Right atrium auricular region (tissue), 2 donors: ENCODE data around the gene PIK3C2G. TPM values are rescaled to one million over a fixed set of nuclear protein-coding genes. Genes with fewer than 3 reads are reported as not detected.

Source experiments
- DNase-seq: peaks from one replicate; pipeline ENCODE4 v3.0.0-alpha.2; 2019; ENCODE audit warnings: low spot score
- H3K27ac ChIP-seq, 2 donors: fragments of 200-600 bp; sonication (generic); 1 replicate in 1 of 2; 2 replicates in 1 of 2; pipeline ENCODE4 v1.5.1; 2016 to 2019
- H3K27me3 ChIP-seq, 2 donors: fragments of 200-600 bp; sonication (generic); one replicate each; pipeline versions ENCODE4 v1.5.1 to v1.6.0; 2017 to 2019
- H3K36me3 ChIP-seq: fragments of 200-600 bp; sonication (generic); one replicate; pipeline ENCODE4 v1.5.1; 2016
- H3K4me1 ChIP-seq, 2 donors: fragments of 200-600 bp; sonication (generic); one replicate each; pipeline versions ENCODE4 v1.5.1 to v1.6.0; 2017 to 2019
- H3K4me3 ChIP-seq, 2 donors: fragments of 200-600 bp; sonication (generic); 1 replicate in 1 of 2; 2 replicates in 1 of 2; pipeline ENCODE4 v1.5.1; 2017 to 2019; ENCODE audit warnings: mild to moderate bottlenecking in 1 of 2, moderate library complexity in 1 of 2
- H3K9me3 ChIP-seq, 2 donors: fragments of 200-600 bp; sonication (generic); one replicate each; pipeline ENCODE4 v1.5.1; 2019
- CTCF ChIP-seq, 2 donors: fragments of 200-600 bp; sonication (generic); IDR thresholded peaks; one replicate each; pipeline ENCODE4 v1.5.1; 2019; ENCODE audit warnings: antibody characterized with exemption in 2 of 2
- total RNA-seq, 2 donors: library from RNA; depleted of rRNA; stranded (reverse); fragments of >200 nt; gene quantifications; one replicate each; pipeline ENCODE4 v1.1.0, GENCODE V29; 2016

The PIK3C2G gene
- total RNA-seq, 2 donors from 2014 or later: not detected

DNA sequence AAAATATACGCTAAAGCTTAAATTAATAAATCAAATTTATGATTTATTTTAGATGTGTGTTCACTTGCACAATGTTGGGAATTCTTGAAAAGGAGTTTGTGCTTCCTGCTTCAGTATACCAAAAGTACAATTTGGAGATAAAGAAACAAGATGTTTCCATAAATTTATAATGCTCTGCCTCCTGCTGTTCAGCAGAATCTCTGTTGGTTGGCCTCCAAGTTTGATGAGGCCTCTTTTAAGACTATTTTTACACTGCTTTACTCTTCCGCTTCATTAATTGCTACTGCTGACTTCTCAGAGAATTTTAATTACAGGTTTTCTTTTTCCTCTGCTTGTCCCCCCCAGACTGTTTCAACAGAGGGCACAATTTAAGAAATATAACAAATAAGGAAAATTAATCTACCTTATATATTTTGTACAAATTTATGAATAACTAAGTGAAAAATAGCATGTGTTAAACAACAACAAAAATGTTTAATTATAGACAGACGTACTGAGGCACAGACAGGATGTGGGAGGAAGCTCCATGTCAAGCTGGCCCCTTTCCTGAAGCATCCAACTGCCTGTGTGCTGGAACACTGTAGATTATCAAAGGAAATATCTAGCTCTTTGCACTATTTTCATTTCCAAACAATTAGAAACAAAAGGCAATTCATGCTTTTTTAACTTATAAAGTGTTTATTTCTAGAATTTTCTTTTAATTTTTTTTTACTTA lies 83.9 kb downstream of the PIK3C2G start:
- Histone ChIP-seq H3K36me3 (no peaks in the 10 kb centered on the region), H3K27ac (no peak overlapping the region), H3K9me3 (no peaks in the 10 kb centered on the region), H3K27me3 (no peaks in the 10 kb centered on the region), H3K4me1 (no peaks in the 10 kb centered on the region), H3K4me3 (no peak overlapping the region)
- DNase-seq: no peak
- no peak for TF ChIP-seq CTCF (IDR thresholded peaks at IDR 0.05)

- Histone ChIP-seq H3K27ac (no peak overlapping the region), H3K27me3 (no peaks in the 10 kb centered on the region), H3K36me3 (no peaks in the 10 kb centered on the region), H3K4me3 (no peak overlapping the region), H3K9me3 (no peaks in the 10 kb centered on the region), H3K4me1 (no peaks in the 10 kb centered on the region)
- TF ChIP-seq CTCF (IDR thresholded peaks at IDR 0.05): no peak
- DNase-seq: no peak
These were observed 91.0 kb downstream of the PIK3C2G start for GRCh38 chr12:18352312-18352711.

DNA sequence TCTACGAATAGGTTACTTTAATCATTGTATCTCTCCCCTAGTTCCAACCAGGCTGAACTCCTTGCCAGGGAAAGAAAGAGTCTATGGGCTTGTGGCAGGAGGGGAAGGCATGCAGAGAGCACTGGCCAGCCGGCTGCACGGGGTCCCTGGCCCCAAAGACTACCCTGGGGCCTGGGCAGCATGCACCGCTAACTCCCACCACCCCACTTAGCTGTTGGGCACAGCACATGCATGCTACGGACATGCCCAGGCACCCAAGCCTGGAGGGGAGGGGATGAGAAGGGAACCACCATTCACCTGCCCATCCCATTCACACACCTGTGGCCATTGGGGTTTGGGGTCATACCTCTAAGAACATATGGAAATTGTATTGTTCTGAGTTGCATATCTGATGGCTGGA lies 94.1 kb downstream of the PIK3C2G start:
- H3K4me1 ChIP-seq: no peaks in the 10 kb centered on the region
- TF ChIP-seq CTCF (IDR thresholded peaks at IDR 0.05): no peak
- no peak overlapping the region for H3K4me3 ChIP-seq
- DNase-seq: no peak
- no peak overlapping the region for H3K27ac ChIP-seq
- H3K9me3 ChIP-seq: no peaks in the 10 kb centered on the region
- no peaks in the 10 kb centered on the region for H3K27me3 ChIP-seq
- no peaks in the 10 kb centered on the region for H3K36me3 ChIP-seq

DNA sequence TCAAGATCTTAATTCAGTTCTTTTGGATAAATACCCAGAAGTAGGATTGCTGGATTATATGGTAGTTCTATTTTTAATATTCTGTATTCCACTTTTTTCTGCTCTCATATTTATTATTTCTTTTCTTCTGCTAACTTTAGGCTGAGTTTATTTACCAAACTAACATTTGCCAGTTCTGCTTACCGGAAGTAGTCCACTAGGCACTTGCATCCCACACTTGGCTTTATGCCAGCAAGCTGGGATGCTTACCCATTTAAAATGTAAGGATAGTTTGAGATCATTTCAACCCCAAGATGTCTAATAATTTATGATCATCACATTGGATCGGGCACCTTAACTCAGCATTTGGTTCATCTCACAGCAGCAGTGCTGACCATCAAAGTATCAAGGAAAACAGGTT lies 96.8 kb downstream of the PIK3C2G start:
- no peak for DNase-seq
- H3K27ac ChIP-seq: no peak overlapping the region
- H3K36me3 ChIP-seq: no peaks in the 10 kb centered on the region
- no peaks in the 10 kb centered on the region for H3K27me3 ChIP-seq
- TF ChIP-seq CTCF (IDR thresholded peaks at IDR 0.05): no peak
- no peaks in the 10 kb centered on the region for H3K4me1 ChIP-seq
- no peak overlapping the region for H3K4me3 ChIP-seq
- H3K9me3 ChIP-seq: no peaks in the 10 kb centered on the region

DNA sequence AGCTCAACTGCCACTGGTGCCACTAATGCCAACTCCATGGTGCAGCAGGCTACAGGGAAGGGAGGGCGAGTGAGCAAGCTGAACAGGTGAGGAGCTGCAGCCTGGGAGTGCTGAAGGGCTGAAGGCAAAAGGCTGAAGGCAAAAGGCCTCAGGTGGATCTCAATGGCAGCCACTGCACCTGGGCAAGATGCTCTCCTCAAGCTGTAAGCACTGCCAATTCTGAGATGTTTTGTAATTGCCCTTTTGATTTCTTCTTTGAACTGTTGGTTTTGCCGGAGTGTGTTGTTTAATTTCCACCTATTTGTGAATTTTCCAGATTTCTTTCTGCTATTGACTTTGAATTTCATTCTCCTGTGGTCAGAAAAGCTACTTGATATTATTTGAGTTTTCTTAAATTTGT lies 97.6 kb downstream of the PIK3C2G start:
- TF ChIP-seq CTCF (IDR thresholded peaks at IDR 0.05): no peak
- H3K9me3 ChIP-seq: no peaks in the 10 kb centered on the region
- no peaks in the 10 kb centered on the region for H3K4me1 ChIP-seq
- H3K36me3 ChIP-seq: no peaks in the 10 kb centered on the region
- H3K4me3 ChIP-seq: no peak overlapping the region
- no peak for DNase-seq
- H3K27me3 ChIP-seq: no peaks in the 10 kb centered on the region
- no peak overlapping the region for H3K27ac ChIP-seq

DNA sequence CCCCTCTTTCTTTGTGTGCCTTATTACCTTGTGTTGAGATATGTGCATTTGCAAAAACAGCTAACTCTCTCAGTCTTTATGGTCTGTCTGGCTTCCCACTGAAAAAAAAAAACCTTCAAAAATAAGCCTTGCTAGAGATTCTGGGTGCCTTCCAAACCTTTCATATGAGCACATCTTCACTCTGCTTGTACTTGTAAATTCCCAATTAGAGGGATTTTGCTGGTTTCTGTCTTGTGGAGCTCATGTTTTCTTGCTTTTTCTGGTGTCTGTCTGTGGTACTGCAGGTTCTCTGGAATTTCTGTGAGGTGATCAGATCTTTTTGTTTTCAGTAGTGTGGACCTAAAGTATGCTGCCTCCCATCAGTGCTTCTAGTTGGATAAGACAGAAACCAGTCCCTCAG lies 100.1 kb downstream of the PIK3C2G start:
- DNase-seq: no peak
- no peaks in the 10 kb centered on the region for H3K36me3 ChIP-seq
- H3K4me3 ChIP-seq: no peak overlapping the region
- no peak for TF ChIP-seq CTCF (IDR thresholded peaks at IDR 0.05)
- H3K27ac ChIP-seq: no peak overlapping the region
- no peaks in the 10 kb centered on the region for H3K27me3 ChIP-seq
- H3K9me3 ChIP-seq: no peaks in the 10 kb centered on the region
- H3K4me1 ChIP-seq: no peaks in the 10 kb centered on the region
